Measurements from ENCODE around the gene GAK. TPM values are rescaled to one million over a fixed set of nuclear protein-coding genes. Genes with fewer than 3 reads are reported as not detected.

The GAK gene
- total RNA-seq, 4 donors from 2014 or later, result 70.1 to 95.3 (median 78.1) TPM

DNA sequence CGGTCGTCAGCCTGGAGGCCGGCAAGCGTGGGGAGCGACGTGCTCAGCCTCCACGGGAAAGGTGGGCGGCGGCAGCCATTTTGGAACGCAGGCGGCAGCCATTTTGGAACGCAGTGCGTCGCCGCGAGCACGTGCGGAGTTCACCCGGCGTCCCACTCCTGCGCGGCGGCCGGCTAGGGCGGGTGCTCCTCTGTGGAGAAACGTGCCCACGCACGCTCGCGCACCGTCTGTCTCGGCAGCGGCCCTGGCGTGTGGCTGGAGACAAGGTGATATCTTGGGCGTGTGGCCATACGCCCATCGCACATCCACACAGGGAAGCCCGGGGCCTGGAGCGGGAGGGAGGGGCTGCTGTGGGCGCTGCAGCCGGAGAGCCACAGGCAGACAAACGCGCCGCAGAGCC, 127.3 kb downstream of the GAK start:
- Histone ChIP-seq H3K27ac (no peak overlapping the region), H3K27me3 (peaks cover 56% of the 10 kb centered on the region), H3K9me3 (no peaks in the 10 kb centered on the region), H3K36me3 (no peaks in the 10 kb centered on the region), H3K4me3 (no peak overlapping the region), H3K4me1 (no peaks in the 10 kb centered on the region)
- ATAC-seq, result no peak
- no peak for TF ChIP-seq POLR2AphosphoS5 (IDR thresholded peaks at IDR 0.05)
- TF ChIP-seq EP300 (IDR thresholded peaks at IDR 0.05), result no peak
- TF ChIP-seq, protein P1, sequence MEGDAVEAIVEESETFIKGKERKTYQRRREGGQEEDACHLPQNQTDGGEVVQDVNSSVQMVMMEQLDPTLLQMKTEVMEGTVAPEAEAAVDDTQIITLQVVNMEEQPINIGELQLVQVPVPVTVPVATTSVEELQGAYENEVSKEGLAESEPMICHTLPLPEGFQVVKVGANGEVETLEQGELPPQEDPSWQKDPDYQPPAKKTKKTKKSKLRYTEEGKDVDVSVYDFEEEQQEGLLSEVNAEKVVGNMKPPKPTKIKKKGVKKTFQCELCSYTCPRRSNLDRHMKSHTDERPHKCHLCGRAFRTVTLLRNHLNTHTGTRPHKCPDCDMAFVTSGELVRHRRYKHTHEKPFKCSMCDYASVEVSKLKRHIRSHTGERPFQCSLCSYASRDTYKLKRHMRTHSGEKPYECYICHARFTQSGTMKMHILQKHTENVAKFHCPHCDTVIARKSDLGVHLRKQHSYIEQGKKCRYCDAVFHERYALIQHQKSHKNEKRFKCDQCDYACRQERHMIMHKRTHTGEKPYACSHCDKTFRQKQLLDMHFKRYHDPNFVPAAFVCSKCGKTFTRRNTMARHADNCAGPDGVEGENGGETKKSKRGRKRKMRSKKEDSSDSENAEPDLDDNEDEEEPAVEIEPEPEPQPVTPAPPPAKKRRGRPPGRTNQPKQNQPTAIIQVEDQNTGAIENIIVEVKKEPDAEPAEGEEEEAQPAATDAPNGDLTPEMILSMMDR (IDR thresholded peaks at IDR 0.05), result no peak
- TF ChIP-seq POLR2A (IDR thresholded peaks at IDR 0.05), result no peak
- 55 to 77% methylated on average over 2 to 7 of the region's 44 CpGs for WGBS, 2 donors (ENCODE audit: low coverage in 1 of 2)

GRCh38 chr4:803884-804283, 128.2 kb downstream of the GAK start:
- WGBS, 2 donors (ENCODE audit: low coverage in 1 of 2), result 91 to 93% methylated on average over 3 to 12 of the region's 13 CpGs
- H3K9me3 ChIP-seq, result no peaks in the 10 kb centered on the region

DNA sequence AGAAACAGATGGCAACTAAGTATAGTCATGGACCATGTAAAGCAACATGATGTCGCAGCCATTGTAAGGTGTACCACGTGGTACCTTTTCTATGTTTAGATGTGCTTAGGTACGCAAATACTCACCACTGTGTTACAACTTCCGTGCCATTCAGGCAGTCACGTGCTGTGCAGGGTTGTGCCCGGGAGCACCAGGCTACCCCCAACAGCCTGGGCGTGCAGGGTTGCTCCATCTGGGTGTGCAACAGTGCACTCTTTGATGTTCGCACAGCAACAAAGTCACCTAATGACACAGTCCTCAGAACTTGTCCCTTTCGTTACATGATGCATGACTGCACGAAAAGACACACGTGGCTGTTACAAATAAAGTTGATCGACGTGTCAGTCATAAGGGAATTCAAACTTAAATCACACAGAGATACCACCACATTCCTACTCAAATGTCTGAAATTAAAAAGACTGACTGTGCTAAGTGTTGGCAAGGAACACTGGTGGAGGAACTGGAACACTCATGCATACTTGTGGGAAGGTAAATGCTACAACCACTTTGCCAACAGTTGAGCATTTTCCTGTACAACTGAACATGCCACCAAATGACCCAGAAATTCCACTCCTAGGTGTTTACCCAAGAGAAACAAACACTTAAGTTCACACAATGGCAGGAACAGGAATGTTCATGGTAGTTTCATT, 130.5 kb downstream of the GAK start:
- no peak for ATAC-seq
- Histone ChIP-seq H3K9me3 (no peaks in the 10 kb centered on the region), H3K36me3 (no peaks in the 10 kb centered on the region), H3K4me1 (no peaks in the 10 kb centered on the region), H3K4me3 (no peak overlapping the region), H3K27me3 (peaks cover 56% of the 10 kb centered on the region), H3K27ac (no peak overlapping the region)
- TF ChIP-seq, protein P1 (IDR thresholded peaks at IDR 0.05), result no peak
- TF ChIP-seq POLR2AphosphoS5 (IDR thresholded peaks at IDR 0.05) (no peak), EP300 (IDR thresholded peaks at IDR 0.05) (no peak), POLR2A (IDR thresholded peaks at IDR 0.05) (no peak)
- WGBS, 2 donors (ENCODE audit: low coverage in 1 of 2), result 82 to 92% methylated on average over 7 to 8 of the region's 13 CpGs

More at GRCh38 chr4:803884-804283, 128.2 kb downstream of the GAK start:
- H3K27me3 ChIP-seq, result peaks cover 56% of the 10 kb centered on the region
- TF ChIP-seq EP300 (IDR thresholded peaks at IDR 0.05), result no peak
- TF ChIP-seq, protein P1 (IDR thresholded peaks at IDR 0.05), result no peak
- no peak for TF ChIP-seq POLR2AphosphoS5 (IDR thresholded peaks at IDR 0.05)
- H3K27ac ChIP-seq, result no peak overlapping the region
- H3K4me1 ChIP-seq, result no peaks in the 10 kb centered on the region
- H3K4me3 ChIP-seq, result no peak overlapping the region
- no peaks in the 10 kb centered on the region for H3K36me3 ChIP-seq
- no peak for ATAC-seq

Other genes starting within 250 kb of the GAK start
- gene SLC49A3, start 243.2 kb downstream of the GAK start, total RNA-seq, result 1 to 10 TPM; 5.2 to 8.7 (median 7.8) TPM
- 10 to 100 TPM; 24.4 to 46.5 (median 40.7) TPM for gene PCGF3, start 226.5 kb downstream of the GAK start, total RNA-seq
- under 1 TPM in 3 of 4 donors, not detected in 1; 0.31 to 0.96 (median 0.54) TPM for gene CPLX1, start 106.2 kb downstream of the GAK start, total RNA-seq
- 10 to 100 TPM; 21.7 to 40.3 (median 24.2) TPM for gene TMEM175, start 144 bp upstream of the GAK start, total RNA-seq
- gene DGKQ, start 41.3 kb upstream of the GAK start, total RNA-seq, result 10 to 100 TPM in 2 of 4 donors, 1 to 10 TPM in 2; 7.5 to 13.5 (median 9.3) TPM
- gene IDUA, start 54.7 kb upstream of the GAK start, total RNA-seq, result 10 to 100 TPM in 2 of 4 donors, 1 to 10 TPM in 2; 4.6 to 15.1 (median 12.2) TPM
- gene SLC26A1, start 61.1 kb upstream of the GAK start, total RNA-seq, result not detected
- gene FGFRL1, start 79.3 kb upstream of the GAK start, total RNA-seq, result 10 to 100 TPM; 21.9 to 36.8 (median 25.4) TPM
- gene RNF212, start 181.2 kb upstream of the GAK start, total RNA-seq, result 1 to 10 TPM; 1.5 to 6.9 (median 4.6) TPM
- gene SPON2, start 240.3 kb upstream of the GAK start, total RNA-seq, result 10 to 100 TPM; 16.3 to 72.5 (median 55.0) TPM

All from gastroesophageal sphincter (tissue), 4 donors.